HFF-Myc (cell line): ENCODE measurements around the gene RBKS.
"Not testable (repeated sequence)": the region's sequence is repeated elsewhere in the genome, so short reads cannot be mapped to it uniquely, and the experiment has no call there.

ENCODE experiments used
- DNase-seq: peaks from one replicate; pipeline ENCODE4 v3.0.0-alpha.2; 2011; ENCODE audit warnings: low read depth; ENCODE audit errors: extremely low read depth
- H3K4me3 ChIP-seq: replicated peaks from 2 replicates; pipeline ENCODE4 v1.5.1; 2011; ENCODE audit warnings: low read depth, mild to moderate bottlenecking, control low read depth, low read length
- CTCF ChIP-seq: IDR thresholded peaks from 2 replicates; pipeline ENCODE4 v1.5.1; 2012; ENCODE audit warnings: mild to moderate bottlenecking, low read depth, low read length, control low read depth; ENCODE audit errors: missing control alignments

Gene RBKS

GRCh38 chr2:27773959-27774358 is 116.2 kb downstream of the RBKS start:
- TF ChIP-seq CTCF, result no peak
- no peak for DNase-seq
- peak overlapping the region; percentile 87 for H3K4me3 ChIP-seq

- TF ChIP-seq CTCF, result no peak
- peak overlapping the region; percentile 87 for H3K4me3 ChIP-seq
- DNase-seq, result no peak
These were observed 117.4 kb downstream of the RBKS start for GRCh38 chr2:27772804-27773203.

- DNase-seq, result peak; percentile 59
- H3K4me3 ChIP-seq, result peak within 1 kb of the TSS; percentile 87
- no peak for TF ChIP-seq CTCF
These were observed 118.4 kb downstream of the RBKS start, which contains the start of gene MRPL33 for GRCh38 chr2:27771548-27772335. TSS of gene MRPL33 (plus strand) at chr2:27771719. CDS start at chr2:27771778, 59 bp downstream.

GRCh38 chr2:27771202-27771547 is 119.0 kb downstream of the RBKS start:
- peak overlapping the region; percentile 87 for H3K4me3 ChIP-seq
- TF ChIP-seq CTCF, result no peak
- DNase-seq, result no peak

GRCh38 chr2:27766287-27766661 is 123.9 kb downstream of the RBKS start:
- H3K4me3 ChIP-seq, result no peak overlapping the region
- TF ChIP-seq CTCF, result no peak
- no peak for DNase-seq

GRCh38 chr2:27765621-27766286 is 124.4 kb downstream of the RBKS start:
- no peak overlapping the region for H3K4me3 ChIP-seq
- DNase-seq, result no peak
- TF ChIP-seq CTCF, result no peak

- DNase-seq, H3K4me3 ChIP-seq: not testable (repeated sequence)
These were observed 125.7 kb downstream of the RBKS start for GRCh38 chr2:27764526-27764925.
